ENCODE results near the gene SCAMP2.

DNA sequence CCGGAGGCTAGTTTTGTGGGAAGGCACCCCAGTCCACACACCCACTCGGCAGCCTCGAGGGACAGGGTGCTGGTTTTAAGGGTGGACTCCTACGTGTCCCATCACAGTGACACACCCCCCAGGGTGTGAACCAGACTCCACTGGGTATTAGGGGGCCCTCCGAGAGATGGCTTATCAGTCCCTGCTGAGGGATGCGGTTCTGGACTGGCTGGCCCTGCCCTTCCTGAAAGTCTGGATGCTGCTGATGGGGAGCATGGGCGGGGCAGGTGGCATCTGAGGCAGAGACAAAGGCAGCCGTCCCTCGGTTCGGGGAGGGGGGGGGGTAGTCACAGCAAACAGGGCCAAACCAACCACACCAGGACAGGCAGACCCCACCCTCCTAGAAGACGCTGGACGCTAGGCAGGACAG is 29.3 kb downstream of the SCAMP2 start:
- TF ChIP-seq, protein P1, sequence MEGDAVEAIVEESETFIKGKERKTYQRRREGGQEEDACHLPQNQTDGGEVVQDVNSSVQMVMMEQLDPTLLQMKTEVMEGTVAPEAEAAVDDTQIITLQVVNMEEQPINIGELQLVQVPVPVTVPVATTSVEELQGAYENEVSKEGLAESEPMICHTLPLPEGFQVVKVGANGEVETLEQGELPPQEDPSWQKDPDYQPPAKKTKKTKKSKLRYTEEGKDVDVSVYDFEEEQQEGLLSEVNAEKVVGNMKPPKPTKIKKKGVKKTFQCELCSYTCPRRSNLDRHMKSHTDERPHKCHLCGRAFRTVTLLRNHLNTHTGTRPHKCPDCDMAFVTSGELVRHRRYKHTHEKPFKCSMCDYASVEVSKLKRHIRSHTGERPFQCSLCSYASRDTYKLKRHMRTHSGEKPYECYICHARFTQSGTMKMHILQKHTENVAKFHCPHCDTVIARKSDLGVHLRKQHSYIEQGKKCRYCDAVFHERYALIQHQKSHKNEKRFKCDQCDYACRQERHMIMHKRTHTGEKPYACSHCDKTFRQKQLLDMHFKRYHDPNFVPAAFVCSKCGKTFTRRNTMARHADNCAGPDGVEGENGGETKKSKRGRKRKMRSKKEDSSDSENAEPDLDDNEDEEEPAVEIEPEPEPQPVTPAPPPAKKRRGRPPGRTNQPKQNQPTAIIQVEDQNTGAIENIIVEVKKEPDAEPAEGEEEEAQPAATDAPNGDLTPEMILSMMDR (IDR thresholded peaks at IDR 0.05 in 4 of 5, conservative IDR thresholded peaks at IDR 0.05 in 1 of 5) = no peak
- no peak for TF ChIP-seq POLR2A (IDR thresholded peaks at IDR 0.05)

Data from gastrocnemius medialis (tissue), 4 donors.